ENCODE measurements around the gene EXOC3L4.

The EXOC3L4 gene

GRCh38 chr14:103093856-103094405 lies 594 bp upstream of the EXOC3L4 start:
- DNase-seq, result no peak

GRCh38 chr14:103095210-103095778 lies 769 bp downstream of the EXOC3L4 start:
- no peak for DNase-seq

GRCh38 chr14:103096387-103096786 lies 1.9 kb downstream of the EXOC3L4 start:
- DNase-seq, result no peak

GRCh38 chr14:103097244-103097993 lies 2.9 kb downstream of the EXOC3L4 start:
- no peak for DNase-seq

- no peak for DNase-seq
These were observed 3.8 kb downstream of the EXOC3L4 start for GRCh38 chr14:103097994-103098957.

- no peak for DNase-seq
These were observed 4.7 kb downstream of the EXOC3L4 start for GRCh38 chr14:103099081-103099732.

- no peak for DNase-seq
These were observed 5.3 kb downstream of the EXOC3L4 start for GRCh38 chr14:103099733-103100280.

- no peak for DNase-seq
These were observed 6.0 kb downstream of the EXOC3L4 start for GRCh38 chr14:103100281-103101121.

- DNase-seq, result no peak
These were observed 6.9 kb downstream of the EXOC3L4 start for GRCh38 chr14:103101257-103101962.

GRCh38 chr14:103101963-103102688 lies 7.6 kb downstream of the EXOC3L4 start:
- no peak for DNase-seq

- DNase-seq, result no peak
These were observed 8.2 kb downstream of the EXOC3L4 start for GRCh38 chr14:103102689-103103260.

- DNase-seq, result no peak
These were observed 9.2 kb downstream of the EXOC3L4 start for GRCh38 chr14:103103461-103104388.

GRCh38 chr14:103104389-103104653 lies 9.8 kb downstream of the EXOC3L4 start:
- DNase-seq, result no peak

GRCh38 chr14:103104654-103105452 lies 10.3 kb downstream of the EXOC3L4 start:
- DNase-seq, result no peak

GRCh38 chr14:103105580-103106150 lies 11.1 kb downstream of the EXOC3L4 start:
- no peak for DNase-seq

- no peak for DNase-seq
These were observed 12.9 kb downstream of the EXOC3L4 start for GRCh38 chr14:103107455-103107854.

- DNase-seq, result no peak
These were observed 13.6 kb downstream of the EXOC3L4 start for GRCh38 chr14:103107941-103108748.
